HG03571 (cell line): ENCODE results near the gene MYO7B.
A peak's percentile ranks its signal among the peaks of the same experiment; 100 is the strongest.

ENCODE experiments used
- ATAC-seq: cut with Tn5 transposase; IDR thresholded peaks from one replicate; pipeline ENCODE4 v1.9.1; 2021; ENCODE audit not compliant: unreplicated experiment

MYO7B gene

DNA sequence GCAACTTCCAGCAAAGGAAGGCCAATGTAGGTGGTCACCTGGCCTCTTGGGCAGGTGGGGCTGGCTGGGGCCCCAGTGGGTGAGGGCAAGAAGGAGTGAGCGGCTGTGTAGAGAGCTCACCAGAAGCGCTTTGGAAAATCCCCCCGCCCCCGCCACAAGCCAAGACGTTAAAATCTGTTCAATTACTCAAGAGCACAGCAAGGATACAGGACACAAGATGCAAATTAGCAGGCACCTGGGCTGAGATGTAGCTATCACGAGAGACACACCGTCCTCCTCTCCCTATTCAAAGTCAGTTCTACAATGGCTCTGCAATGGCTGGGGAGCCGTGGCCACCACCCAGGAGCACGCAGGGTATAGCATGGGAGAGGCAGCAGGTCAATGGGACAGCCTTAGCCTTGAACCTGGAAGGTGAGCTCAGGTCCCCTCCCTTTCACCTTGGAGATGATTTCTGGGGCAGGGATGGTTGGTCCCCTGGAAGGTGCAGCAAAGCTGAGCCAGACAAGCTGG, 72.0 kb downstream of the MYO7B start:
- ATAC-seq: no peak

DNA sequence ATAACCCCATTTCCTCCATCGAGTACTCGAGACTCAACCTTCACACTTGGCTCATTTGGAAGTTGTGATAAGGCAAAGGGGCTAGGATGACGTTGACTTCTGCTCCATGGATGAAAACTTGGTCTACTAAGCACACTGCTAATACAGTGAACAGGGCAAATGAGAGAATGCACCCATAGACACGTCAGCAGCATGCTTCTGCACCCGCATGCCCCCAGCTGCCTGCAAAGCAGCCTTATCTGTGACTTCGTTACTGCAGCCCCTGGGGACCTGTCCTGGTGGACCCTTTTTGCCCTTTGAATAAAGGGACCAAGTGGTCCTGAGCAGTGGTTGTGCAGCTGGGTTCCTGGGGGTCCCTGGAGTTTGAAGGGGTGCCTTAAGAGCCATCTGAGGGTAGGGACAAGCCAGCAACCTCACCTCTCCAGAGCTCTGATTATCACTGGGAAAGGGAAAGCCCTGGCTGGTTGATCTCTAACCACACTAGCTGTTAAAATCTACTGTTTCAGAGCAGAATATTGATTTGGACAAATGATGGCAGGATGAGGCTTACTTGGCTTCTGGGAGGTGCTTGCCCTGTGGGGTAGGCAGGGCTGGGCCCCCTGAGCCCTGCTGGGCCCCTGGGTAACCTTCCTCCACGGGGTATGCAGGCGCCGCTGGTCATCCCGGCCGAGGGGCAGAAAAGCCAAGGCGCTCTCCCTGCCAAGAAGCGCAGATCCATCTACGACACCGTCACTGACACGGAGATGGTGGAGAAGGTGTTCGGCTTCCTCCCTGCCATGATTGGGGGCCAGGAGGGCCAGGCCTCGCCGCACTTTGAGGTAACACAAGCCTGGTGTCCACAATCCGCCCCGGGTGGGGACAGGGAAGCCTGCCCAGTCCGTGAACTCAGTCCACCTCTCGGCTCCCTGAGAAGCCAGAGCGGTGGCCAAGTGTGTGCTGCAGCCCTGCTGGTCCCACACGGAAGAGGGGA, 72.9 kb downstream of the MYO7B start:
- no peak for ATAC-seq

DNA sequence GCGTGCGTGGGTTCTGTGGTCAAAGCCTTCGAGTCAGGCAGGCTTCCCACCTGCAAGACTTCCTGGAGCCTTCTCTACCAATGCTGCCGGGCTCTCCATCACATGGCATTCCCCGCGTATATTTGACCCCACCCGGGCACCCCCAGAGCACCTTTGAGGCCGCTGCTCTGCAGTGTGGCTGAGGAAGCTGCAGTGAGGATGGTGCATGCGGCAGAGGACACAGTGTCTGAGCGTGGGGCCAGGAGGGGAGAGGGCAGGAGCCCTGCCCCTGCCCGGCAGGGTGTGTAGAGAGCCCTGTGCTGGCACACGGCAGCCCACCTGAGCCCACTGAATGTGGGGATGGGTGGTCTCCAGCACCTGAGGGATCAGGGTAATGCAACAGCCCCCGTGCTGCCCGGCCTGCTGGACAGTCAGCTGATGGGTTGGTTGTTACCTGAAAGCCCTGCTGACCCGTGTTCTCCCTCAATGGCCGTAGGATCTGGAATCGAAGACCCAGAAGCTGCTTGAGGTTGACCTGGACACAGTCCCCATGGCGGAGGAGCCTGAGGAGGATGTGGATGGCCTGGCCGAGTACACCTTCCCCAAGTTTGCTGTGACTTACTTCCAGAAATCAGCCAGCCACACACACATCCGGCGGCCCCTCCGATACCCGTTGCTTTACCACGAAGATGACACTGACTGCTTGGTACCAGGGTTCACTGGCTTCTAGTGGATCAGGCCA, 73.7 kb downstream of the MYO7B start:
- no peak for ATAC-seq

DNA sequence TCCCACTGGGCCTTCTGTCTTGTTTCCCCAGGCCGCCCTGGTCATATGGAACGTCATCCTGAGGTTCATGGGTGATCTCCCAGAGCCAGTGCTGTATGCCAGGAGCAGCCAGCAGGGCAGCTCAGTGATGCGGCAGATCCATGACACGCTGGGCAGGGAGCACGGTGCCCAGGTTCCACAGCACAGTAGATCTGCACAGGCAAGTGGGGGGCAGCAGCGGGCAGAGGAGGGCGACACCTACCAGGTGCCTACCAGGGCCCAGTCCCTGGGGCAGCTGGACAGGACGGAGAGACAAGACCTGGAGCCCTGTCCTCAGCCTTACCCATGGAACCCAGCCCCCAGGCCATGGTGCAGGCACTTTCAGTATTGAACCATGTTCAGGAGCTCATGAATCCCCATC, 74.3 kb downstream of the MYO7B start:
- ATAC-seq: no peak

DNA sequence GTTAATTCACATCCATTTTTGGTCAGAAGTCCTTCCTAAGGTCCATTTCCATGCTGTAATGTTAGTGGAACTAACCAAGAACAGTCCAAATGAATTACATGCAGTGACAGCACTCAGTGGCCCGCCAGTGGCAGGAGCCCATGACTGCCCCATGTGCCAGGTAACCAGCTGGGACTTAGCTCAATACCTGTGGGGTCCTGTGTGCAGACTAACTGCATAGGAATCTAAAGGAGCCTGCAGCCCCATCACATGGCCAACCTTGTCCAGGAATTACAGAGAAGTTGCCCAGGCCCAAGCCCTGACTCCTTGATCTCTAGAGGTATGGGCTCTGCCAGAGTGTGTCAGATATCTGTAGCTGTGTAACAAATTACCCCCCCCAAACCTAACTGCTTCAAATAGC, 75.1 kb downstream of the MYO7B start:
- ATAC-seq: no peak

DNA sequence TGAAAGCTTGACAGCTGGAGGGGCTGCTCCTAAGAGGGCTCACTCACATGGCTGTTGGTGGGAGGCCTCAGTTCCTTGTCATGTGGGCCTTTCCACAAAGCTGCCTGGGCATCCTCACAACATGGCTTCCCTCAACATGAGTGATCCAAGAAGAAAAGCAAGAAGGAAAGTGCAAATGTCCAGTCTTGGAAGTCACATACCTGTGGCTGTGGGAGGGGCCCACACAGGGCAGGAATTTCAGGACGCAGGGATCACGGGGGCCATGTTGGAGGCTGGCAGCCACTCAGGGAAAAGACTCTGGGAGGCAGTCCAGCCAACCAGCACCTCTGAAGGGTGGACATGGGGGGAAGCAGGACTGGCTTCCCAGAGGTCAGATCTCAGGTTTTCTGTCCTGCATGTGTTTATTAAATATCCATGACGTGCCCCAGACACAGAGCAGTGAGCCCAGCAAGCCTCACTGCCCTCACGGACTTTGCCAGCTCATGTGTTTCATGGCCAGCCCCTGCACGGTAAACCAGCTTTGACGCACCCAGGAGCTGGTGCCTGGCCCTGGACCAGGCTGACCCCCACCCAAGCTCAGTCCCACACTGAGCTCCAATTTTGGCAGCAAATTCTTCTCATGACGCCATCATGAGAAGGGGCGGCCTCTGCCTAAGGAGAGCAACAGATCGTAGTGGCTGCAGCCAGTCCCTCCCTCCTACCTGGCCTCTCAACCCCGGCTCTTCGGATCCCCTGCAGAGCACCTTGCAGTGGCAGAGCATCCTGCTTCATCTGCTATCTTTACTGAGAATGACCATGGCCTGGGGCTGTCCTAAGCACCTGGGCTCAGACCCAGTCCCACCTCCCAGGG, 75.8 kb downstream of the MYO7B start:
- no peak for ATAC-seq

DNA sequence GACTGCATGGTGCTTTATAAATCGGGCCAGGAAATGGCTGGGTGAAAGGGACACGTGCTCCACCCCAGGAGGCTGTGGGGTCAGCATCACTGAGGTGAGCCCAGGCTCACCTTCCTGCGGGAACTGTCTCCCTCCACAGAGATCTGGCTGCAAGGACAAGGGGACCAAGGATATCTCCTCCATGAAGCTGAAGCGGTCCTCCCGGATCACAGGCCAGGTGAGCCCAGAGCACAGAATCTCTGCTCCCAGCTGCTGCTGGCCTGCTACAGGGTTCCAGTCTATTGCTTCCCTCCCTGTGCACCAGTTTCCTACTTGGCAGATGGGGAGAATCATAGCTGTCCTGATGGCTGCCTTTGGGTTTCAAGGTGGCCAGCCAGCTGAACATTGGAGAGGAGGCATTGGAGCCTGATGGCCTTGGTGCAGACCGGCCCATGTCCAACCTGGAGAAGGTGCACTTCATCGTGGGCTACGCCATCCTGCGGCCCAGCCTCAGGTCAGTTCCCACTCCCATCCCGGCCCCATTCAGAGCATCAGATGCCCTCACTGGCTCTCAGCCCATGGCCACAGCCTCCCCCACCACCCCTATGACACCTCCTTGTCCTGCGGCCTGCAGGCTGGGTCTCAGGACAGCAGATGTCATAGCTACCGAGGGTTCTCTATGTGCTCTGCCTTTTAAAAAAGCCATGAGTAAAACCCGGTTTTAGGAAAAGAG, 76.8 kb downstream of the MYO7B start:
- ATAC-seq: no peak

DNA sequence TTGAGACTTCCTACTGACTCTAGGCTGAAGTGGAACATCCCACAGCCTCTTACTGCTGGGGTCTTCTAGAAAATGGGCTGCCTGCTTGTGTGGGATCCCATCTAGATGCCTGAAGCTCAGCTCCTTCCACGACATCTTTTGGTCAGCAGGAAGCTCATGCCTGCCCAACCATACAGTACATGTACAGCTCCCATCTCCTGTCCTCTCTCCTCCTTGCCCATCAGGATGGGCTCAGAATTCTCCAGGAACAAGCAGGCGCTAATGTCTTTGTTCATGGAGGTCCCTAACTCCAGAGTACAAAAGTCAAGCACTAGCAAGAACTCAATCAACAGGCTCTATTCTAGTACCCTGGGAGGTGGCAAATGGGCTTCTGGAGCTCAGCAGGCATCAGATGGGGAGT, 78.8 kb downstream of the MYO7B start:
- no peak for ATAC-seq

DNA sequence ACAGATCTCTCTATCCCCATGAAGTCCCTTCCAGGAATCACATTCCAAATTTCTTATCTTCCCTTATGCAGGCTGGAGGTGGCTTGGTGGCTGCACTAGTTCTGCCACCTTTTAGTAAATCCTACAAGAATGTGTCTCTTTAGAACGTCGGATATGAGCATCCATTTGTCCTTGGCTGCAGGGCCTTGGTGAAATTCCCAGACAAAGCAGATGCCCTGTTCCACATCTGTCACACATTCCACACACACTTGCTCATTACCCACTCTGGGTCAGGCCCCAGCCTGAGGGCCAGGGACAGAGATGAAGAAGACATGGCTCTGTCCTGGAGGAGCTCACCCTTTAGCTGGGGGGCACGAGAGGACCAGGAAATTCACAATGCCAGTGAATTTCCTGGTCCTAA, 79.2 kb downstream of the MYO7B start:
- no peak for ATAC-seq

DNA sequence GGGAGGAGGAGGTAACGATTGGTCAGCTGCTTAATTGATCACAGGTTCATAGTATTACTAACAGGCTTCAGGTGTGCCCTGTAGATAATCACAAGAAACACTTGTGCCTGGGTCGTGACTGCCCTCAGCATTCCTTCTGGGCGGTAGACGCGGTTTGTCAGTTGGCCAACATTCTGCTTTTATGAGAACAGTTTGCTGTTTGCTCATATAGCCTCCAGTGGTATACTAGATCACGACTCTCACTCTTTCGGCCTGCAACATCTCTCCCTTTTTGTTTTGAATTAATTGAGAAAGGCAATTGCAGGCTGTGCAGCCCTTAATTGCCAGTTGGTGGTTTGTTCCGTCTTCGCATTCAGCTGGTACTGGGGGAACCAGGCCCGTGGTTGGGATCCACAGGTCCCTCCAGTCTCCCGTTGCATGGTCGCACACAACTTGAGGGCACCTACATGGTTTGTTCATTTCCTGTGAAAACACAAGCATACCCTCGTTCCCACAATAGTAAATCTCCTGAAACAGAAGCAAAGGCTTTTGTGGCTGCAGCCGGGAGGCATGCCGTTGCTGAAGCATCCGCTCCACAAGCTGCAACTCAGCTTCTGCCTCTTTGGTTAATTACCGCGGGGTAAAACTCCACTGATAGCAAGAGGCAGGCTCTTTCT, 80.2 kb downstream of the MYO7B start:
- no peak for ATAC-seq

DNA sequence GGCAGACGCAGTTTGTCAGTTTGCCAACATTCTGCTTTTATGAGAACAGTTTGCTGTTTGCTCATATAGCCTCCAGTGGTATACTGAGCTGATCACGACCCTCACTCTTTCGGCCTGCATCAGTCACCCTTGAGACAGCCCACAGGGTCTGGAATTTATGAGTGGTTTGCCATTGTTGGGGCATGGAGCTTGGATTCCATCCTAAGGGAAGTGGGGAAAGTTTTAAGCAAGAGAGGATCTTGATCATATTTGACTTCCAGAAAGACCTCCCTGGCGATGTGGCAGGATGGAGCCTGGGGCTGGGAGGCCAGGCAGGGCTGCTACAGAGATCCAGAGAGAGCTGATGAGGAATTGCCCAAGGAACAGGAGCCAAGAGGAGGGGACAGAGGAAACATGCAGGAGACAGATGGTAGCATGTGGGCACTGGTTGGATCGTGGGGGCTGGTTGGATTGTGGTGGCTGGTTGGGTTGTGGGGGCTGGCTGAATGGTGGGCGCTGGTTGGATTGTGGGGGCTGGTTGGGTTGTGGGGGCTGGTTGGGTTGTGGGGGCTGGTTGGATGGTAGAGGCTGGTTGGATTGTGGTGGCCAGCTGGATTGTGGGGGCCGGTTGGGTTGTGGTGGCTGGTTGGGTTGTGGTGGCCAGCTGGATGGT, 83.2 kb downstream of the MYO7B start:
- no peak for ATAC-seq

DNA sequence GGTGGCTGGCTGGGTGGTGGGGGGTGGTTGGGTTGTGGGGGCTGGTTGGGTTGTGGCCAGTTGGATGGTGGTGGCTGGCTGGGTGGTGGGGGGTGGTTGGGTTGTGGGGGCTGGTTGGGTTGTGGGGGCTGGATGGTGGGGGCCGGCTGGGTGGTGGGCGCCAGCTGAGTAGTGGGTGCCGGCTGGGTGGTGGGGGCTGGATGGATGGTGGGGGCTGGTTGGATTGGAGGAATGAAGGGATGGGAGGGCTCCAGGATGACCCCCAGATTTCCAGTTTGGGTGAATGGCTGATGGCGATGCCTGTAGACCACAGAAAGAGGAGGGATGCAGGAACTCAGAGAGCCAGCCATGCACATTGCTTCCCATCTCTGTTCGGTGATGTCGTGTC, 83.7 kb downstream of the MYO7B start:
- ATAC-seq: no peak

DNA sequence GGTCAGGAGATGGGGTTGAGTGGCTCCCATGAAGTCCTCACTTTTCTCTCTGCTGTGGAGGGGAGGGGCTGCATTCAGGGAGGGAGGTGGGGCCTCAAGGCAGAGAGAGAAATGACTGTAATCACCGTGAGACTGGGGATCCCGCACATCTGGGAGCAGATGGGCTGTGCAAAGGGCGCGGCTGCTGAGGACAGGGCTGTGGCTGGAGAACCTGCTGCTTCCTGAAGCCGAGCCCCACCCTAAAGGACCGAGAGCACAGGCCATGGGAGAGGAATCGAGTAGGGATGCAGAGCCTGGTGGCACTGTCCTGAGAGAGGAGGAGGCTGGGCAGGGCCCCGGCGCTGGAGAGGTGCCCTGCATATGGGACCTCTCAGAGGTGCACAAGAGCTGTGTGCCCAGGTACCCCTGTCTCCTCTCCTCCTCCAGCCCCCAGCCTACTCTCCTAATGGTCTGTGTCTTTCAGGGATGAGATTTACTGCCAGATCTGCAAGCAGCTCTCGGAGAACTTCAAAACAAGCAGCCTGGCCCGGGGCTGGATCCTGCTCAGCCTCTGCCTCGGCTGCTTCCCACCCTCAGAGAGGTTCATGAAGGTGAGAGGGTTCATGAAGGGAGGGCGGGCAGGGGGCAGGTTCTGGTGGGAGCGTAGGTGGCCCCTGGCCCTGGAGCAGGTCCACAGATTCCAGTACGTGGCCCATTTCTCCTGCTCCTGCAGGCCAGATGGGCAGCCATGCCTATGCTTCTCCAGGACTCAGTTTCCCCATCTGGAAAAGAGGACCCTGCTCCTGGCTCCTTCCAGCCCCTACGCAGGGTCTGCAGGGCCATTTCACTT, 84.6 kb downstream of the MYO7B start:
- no peak for ATAC-seq

DNA sequence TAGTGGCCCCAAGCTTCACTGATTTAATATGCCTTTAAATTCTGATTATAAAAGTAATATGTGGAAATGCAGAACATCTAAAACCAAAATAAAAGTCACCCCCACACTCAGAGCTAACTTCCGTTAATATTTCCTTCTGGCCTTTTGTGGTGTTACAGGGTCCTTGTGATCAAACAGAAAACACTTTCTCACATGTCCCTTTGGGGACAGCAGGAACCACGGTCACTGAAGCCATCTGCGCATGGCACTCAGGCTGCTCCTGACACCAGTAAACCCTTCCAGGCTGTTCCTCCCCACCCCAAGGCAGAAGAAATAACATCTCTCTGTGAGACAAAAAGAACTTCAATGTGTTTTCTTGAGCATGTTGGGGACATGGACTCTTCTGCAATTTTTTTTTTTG, 85.4 kb downstream of the MYO7B start:
- peak; percentile 53 for ATAC-seq

DNA sequence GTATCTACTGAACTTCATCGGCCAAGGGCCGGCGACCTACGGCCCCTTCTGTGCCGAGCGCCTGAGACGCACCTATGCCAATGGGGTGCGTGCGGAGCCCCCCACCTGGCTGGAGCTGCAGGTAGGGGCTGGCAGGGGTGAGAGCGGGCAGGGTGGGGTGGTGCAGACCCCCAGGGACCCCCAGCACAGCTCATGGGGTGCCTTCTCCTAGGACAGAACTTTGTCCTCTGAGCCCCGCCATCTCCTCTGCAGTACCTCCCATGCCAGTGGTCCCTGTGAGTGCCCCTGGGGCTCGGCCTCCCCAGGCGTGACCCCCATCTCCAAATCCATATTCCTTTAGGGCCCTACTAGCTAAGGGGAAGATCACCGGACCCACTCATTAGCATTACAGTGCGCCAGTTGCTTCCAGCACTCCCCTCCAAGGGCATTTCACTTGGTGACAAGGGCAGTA, 86.5 kb downstream of the MYO7B start:
- no peak for ATAC-seq

DNA sequence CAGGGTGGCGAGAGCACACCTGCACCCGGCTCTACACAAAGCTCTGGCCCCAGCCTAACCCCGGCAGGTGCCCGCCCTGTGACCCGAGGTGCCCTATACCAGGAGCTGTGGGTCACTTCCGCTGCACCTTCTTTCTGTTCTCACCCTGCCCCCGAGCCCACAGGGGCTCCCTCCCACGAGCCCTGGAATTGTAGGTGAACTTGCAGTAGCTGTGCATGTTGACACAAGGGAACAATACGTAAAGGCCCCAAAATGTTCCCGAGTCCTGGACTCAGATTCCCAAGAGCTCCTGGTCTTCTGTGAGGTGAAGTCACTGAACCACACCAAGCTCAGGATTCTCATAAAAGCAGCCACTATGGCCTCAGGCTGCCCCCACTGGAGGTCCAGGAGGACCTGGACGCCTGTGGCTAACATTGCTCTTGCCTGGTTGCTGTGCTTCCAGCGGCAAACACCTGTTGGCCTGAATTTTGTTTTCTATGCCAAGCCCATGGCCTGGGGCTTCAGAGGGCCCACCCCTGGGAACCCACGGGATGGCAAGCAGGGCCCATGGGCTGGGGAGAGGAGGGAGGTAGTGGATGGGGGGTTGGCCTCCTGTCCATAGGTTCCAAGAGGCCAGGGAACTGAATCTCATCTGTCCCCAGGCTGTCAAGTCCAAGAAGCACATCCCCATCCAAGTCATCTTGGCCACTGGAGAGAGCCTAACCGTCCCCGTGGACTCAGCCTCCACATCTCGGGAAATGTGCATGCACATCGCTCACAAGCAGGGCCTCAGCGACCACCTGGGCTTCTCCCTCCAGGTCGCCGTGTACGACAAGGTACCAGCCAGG, 87.3 kb downstream of the MYO7B start:
- no peak for ATAC-seq

DNA sequence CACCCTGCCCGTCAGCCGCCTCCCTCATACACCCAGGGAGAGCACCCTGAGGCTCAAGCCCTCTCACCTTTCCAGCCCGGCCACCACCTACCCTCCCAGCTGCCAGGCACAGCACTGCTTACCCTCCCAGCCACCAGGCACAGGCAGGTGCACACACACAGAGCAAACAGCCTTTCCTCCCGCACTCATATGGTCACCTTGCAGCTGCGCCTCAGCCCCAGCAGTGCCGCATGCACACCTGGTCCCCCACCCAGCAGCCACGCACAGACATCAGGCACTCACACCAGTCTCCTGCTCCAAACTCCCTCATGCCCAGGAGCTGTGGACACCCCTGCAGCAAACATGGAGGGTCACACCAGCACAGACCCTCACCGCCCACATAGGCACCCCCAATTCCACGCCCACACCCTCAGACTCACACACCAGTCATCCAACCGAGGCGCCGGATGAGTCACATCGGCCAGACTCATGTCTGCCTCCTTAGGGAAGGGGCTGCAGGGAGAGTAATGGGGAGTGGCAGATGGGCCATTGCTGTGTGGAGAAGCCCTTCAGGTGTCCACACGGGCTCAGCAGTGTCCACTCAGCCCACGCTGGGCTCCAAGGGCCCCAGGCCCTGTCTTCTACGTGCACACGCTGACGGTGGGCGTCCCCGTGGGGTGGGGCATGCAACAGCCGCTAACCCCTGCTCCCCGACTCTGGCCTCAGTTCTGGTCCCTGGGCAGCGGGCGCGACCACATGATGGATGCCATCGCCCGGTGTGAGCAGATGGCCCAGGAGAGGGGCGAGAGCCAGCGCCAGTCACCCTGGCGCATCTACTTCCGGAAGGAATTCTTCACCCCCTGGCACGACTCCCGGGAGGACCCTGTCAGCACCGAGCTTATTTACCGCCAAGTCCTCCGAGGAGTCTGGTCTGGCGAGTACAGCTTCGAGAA, 88.2 kb downstream of the MYO7B start:
- ATAC-seq: no peak
